Measurements from ENCODE around the gene TXNRD2.

Gene TXNRD2

GRCh38 chr22:19967850-19968449 lies 26.3 kb upstream of the TXNRD2 start:
- no peak for DNase-seq

DNA sequence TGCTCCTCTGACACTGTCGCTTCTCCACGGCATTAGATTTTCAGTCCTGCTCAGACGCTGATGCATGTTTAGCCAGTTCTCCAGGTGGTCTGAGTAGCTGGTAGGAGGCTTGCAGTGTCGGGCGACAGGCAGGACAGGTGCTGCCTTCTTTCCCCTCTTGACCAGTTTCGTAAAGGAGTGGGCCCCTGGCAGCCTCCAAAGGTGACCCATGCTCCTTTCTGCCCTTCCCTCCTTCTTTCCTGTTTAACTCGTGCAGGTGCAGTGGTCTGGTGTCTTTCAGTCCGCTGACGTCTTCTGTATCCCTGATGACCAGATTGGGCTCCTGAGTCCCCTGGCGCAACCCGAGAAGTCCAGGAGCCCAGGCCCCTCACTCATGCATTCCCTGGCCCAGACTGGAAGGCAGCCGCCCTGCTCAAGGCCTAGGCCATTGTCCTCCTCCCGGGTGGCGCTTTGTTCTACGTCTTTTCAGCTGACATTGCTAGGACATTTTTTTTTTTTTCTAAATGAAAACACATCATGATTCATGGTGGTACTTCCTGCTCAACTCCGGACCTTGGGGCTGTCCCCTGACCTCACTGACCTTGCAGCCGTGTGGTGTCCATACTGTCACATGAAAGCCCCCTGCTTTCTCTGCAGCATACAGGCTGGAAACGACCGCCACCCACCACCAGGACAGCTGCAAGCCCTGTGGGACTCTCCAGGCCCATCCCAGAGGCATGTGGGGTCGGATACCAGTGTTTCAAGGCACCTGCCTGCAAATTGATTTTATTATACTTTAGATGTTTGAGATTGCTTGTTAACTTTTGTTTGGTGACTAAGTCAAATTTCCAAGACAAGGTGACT lies 25.5 kb upstream of the TXNRD2 start:
- DNase-seq, result no peak

DNA sequence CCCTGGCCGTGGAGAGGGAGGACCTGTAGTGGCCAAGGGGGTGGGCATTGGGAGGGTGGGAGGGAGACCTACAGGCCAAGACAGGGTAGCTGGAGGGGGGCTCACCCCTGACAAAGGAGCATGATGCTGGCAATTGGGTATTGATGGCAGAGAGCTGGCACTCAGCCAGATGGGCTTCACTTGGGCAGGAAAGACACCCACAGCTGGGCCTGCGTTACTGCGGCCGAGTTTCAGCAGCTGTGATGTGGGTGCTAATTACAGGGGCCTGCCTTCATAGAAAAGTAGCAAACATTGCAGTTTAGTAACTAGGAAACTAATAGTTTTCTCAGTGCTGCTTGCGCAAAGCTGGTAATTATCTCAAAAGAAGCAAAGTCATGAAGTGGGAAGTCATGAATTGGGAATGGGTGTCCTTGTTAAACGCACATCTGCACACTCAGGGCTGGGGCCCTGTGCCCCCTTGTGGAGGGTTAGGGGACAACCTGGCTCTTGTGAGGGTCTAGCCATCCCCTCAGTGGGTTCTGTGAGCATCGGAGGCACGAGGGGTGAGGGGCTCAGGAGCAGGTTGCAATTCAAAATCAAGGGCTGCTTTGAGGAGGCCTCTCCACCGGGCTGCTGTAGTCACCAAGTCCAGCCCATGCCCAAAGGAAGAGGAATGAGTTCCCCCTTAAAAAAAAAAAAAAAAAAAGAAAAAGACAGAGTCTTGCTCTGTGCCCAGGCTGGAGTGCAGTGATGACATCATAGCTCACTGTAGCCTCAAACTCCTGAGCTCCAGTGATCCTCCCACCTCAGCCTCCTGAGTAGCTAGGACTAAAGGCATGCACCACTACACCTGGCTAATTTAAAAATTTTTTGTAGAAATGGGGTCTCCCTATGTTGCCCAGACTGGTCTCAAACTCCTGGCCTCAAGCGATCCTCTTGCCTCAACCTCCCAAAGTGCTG lies 24.4 kb upstream of the TXNRD2 start:
- DNase-seq, result peak in 17 of 51 donors; percentile 15 to 53 (median 33)

- DNase-seq, result no peak
Measured at GRCh38 chr22:19964701-19965386, 23.2 kb upstream of the TXNRD2 start.

GRCh38 chr22:19963863-19964642 lies 22.4 kb upstream of the TXNRD2 start:
- no peak for DNase-seq

DNA sequence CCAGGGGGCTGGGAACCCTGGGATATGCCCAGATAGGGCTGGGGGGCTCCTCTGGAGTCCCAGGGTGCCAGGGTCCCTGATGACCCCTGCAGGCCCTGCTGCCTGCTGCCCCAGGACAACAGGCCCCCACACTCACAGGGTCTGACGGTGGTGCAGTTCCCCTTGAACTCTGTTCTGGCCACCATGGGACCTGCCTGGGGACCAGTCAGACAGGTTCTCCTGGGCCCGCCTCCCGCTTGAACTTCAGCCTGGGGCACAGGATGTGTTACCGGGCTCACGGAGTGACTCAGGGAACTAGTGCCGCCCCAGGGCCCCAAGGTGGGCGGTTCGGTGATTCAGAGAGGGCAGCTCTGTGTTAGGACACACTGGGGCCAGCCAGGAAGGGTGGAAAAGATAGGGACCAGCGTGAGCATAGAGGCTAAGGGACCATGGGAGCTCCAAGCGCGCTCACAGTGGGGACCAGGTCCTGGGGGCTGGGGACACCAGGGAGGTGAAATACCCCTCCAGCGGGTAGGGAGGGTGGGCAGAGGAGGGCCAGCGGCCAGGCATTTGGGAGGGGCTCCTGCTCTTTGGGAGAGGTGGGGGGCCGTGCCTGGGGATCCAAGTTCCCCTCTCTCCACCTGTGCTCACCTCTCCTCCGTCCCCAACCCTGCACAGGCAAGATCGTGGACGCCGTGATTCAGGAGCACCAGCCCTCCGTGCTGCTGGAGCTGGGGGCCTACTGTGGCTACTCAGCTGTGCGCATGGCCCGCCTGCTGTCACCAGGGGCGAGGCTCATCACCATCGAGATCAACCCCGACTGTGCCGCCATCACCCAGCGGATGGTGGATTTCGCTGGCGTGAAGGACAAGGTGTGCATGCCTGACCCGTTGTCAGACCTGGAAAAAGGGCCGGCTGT lies 21.5 kb upstream of the TXNRD2 start:
- DNase-seq, result no peak

DNA sequence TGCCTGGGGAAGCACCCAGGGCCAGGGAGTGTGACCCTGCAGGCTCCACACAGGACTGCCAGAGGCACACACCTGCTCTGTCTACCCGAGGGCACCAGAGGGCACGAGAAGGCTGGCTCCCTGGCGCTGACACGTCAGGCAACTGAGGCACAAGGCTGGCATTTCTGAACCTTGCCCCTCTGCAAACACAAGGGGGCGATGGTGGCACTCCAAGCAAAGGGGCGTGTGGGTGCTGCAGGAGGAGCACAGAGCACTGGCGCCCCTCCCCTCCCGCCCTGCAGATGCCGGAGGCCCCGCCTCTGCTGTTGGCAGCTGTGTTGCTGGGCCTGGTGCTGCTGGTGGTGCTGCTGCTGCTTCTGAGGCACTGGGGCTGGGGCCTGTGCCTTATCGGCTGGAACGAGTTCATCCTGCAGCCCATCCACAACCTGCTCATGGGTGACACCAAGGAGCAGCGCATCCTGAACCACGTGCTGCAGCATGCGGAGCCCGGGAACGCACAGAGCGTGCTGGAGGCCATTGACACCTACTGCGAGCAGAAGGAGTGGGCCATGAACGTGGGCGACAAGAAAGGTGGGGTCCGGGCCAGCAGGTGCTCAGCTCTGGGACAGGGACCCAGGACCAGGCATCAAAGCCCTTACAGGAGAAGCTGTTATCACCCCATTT lies 20.8 kb upstream of the TXNRD2 start:
- peak in 41 of 51 donors; percentile 15 to 85 (median 62) for DNase-seq

- DNase-seq, result no peak
Measured at GRCh38 chr22:19961868-19962245, 20.2 kb upstream of the TXNRD2 start.

DNA sequence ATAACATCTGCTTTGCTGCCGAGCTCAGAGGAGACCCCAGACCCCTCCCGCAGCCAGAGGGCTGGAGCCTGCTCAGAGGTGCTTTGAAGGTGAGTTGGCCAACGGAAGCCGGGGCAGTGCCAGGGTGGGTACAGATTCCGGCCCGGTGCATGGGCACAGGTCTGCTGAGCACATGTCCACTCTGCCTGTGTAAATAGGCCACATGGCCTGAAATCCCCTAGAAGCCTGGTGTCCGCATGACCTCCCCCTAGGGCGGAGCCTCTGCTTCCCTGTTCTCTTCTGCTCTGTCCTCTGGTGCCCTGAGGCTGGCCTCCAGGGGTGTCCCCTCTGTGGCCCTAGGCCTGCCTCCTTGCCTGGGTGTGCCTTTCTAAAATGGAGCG lies 19.6 kb upstream of the TXNRD2 start:
- DNase-seq, result no peak

- DNase-seq, result no peak
Measured at GRCh38 chr22:19960491-19961200, 19.0 kb upstream of the TXNRD2 start.

- no peak for DNase-seq
Measured at GRCh38 chr22:19959587-19960490, 18.2 kb upstream of the TXNRD2 start.

- DNase-seq, result peak in 7 of 51 donors; percentile 14 to 36 (median 25)
Measured at GRCh38 chr22:19959043-19959586, 17.5 kb upstream of the TXNRD2 start.

DNA sequence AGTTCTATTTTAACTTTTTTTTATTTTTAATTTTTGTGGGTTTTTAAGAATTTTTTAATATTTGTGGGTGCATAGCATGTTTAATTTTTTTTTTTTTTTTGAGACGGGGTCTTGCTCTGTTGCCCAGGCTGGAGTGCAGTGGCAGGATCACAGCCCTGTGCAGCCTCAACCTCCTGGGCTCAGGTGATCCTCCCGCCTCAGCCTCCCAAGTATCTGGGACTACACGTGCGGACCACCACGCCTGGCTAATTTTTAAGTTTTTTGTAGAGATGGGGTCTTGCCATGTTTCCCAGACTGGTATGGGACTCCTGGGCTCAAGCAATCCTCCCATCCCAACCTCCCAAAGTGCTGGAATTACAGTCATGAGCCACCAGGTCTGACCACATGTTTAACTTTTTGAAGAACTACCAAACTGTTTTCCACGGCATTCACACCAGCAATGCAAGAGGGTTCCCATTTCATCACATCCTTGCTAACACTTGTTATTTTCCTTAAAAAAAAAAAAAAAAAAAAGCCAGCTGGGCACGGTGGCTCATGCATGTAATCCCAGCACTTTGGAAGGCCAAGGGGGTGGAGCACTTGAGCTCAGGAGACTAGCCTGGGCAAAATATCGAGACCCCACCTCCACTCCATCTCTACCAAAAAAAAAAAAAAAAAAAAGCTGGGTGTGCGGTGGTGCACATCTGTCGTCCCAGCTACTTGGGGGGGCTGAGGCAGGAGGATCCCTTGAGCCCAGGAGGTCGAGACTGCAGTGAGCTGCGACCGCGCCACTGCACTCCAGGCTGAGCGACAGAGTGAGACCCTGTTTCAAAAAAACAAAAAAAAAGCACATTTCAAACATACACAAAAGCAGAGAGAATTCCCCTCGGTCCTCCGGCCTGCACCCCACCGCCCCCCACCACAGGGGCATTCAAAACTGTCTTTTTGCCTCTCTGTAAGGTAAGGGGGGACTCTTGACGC lies 16.7 kb upstream of the TXNRD2 start:
- no peak for DNase-seq

DNA sequence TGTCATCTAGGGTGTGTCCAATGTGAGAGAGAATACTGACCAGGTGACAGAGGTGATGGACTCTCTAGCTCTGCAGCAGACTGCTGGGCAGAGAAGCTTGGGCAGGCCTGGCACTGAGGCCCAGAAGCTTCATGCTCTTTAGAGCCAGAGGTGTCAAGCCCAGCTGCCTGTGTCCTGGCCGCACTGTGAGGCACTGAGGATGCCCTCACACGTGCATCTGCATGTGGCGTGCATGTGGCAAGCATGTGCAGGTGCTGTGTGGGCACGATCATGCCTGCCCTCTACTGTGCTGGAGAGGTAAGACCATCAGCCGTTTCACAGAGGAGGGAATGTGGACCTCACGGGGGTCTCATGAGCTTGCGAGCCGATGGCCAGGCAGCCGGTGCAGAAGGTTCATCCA lies 15.8 kb upstream of the TXNRD2 start:
- no peak for DNase-seq

Data from hypothalamus (tissue), 51 donors.